ENCODE results near the gene ADARB1.

- TF ChIP-seq CTCF (conservative IDR thresholded peaks at IDR 0.05) = no peak
- TF ChIP-seq ZFX (IDR thresholded peaks at IDR 0.05) = no peak
Observed at GRCh38 chr21:45030682-45031570, 43.5 kb upstream of the ADARB1 start.

All from C4-2B (cell line).